GM23338 (cell line): Measurements from ENCODE around the gene UBE2D3. TPM values are rescaled to one million over a fixed set of nuclear protein-coding genes. Genes with fewer than 3 reads are reported as not detected.

Source experiments
- ATAC-seq: fragments of 200-7000 bp; cut with Tn5 transposase; 3 replicates; pipeline ENCODE4 v1.9.1; 2020
- DNase-seq: peaks from one replicate; pipeline ENCODE4 v3.0.0-alpha.2; 2015; ENCODE audit warnings: low spot score
- H2AFZ ChIP-seq: fragments of 200-600 bp; sonication (generic); 2 replicates; pipeline ENCODE4 v1.8.0; 2016; ENCODE audit warnings: antibody characterized with exemption, mild to moderate bottlenecking, moderate library complexity
- H3F3A ChIP-seq: fragments of 200-600 bp; sonication (generic); replicated peaks from 2 replicates; pipeline ENCODE4 v1.8.0; 2017; ENCODE audit warnings: antibody characterized with exemption, mixed run types, low read depth
- H3K27ac ChIP-seq: fragments of 200-600 bp; sonication (generic); 2 replicates; pipeline ENCODE4 v1.6.1; 2016; ENCODE audit warnings: low read depth
- H3K27me3 ChIP-seq: fragments of 200-600 bp; sonication (generic); 2 replicates; pipeline ENCODE4 v1.8.0; 2016; ENCODE audit warnings: mild to moderate bottlenecking, mixed run types, moderate library complexity; ENCODE audit not compliant: insufficient read depth
- H3K36me3 ChIP-seq: fragments of 200-600 bp; sonication (generic); 2 replicates; pipeline ENCODE4 v1.8.0; 2016; ENCODE audit warnings: mild to moderate bottlenecking; ENCODE audit not compliant: insufficient read depth
- H3K4me1 ChIP-seq: fragments of 200-600 bp; sonication (generic); 2 replicates; pipeline ENCODE4 v1.8.0; 2016; ENCODE audit warnings: mild to moderate bottlenecking, moderate library complexity; ENCODE audit not compliant: insufficient read depth
- H3K4me2 ChIP-seq: fragments of 200-600 bp; sonication (generic); 2 replicates; pipeline ENCODE4 v1.7.1; 2017; ENCODE audit warnings: mixed run types
- H3K4me3 ChIP-seq: fragments of 200-600 bp; sonication (generic); 2 replicates; pipeline ENCODE4 v1.6.1; 2016; ENCODE audit warnings: mixed run types
- H3K79me2 ChIP-seq: fragments of 200-600 bp; sonication (generic); replicated peaks from 2 replicates; pipeline ENCODE4 v1.8.0; 2017; ENCODE audit warnings: mild to moderate bottlenecking; ENCODE audit not compliant: insufficient read depth
- H3K9me2 ChIP-seq: fragments of 200-600 bp; sonication (generic); 2 replicates; pipeline ENCODE4 v1.8.0; 2017; ENCODE audit not compliant: insufficient read depth
- H4K20me1 ChIP-seq: fragments of 200-600 bp; sonication (generic); replicated peaks from 2 replicates; pipeline ENCODE4 v1.8.0; 2017; ENCODE audit warnings: mild to moderate bottlenecking; ENCODE audit not compliant: insufficient read depth
- H3K27ac Mint-ChIP-seq: 2 replicates; pipeline ENCODE4 v1.8.0; 2020; ENCODE audit warnings: inconsistent platforms, mild to moderate bottlenecking, moderate library complexity, mixed read lengths
- H3K27me3 Mint-ChIP-seq: 3 replicates; pipeline ENCODE4 v1.8.0; 2022; ENCODE audit warnings: low read depth, mild to moderate bottlenecking, moderate library complexity, mixed read lengths, inconsistent platforms; ENCODE audit not compliant: insufficient read depth, poor library complexity
- H3K36me3 Mint-ChIP-seq: 3 replicates; pipeline ENCODE4 v1.8.0; 2021; ENCODE audit warnings: low read depth, mild to moderate bottlenecking, inconsistent platforms, moderate library complexity, mixed read lengths
- H3K4me1 Mint-ChIP-seq: 3 replicates; pipeline ENCODE4 v1.8.0; 2020; ENCODE audit warnings: mild to moderate bottlenecking, inconsistent platforms, mixed read lengths
- H3K4me3 Mint-ChIP-seq: 3 replicates; pipeline ENCODE4 v1.8.0; 2021; ENCODE audit warnings: moderate library complexity, mild to moderate bottlenecking, inconsistent platforms, mixed read lengths
- H3K9me3 Mint-ChIP-seq: 3 replicates; pipeline ENCODE4 v1.8.0; 2020; ENCODE audit warnings: moderate library complexity, mild to moderate bottlenecking, inconsistent platforms, mixed read lengths
- CREB1 ChIP-seq: fragments of 250-450 bp; sonication (Bioruptor Pico); IDR thresholded peaks from 2 replicates; pipeline ENCODE4 v1.5.0; 2020; ENCODE audit warnings: low read depth, mild to moderate bottlenecking, moderate library complexity
- CTCF ChIP-seq, 2 experiments: fragments of 200-600 bp in 1 of 2; sonication (generic) in 1 of 2; conservative IDR thresholded peaks; 2 replicates each; pipeline versions ENCODE4 v1.5.1 to v1.6.1; 2016 to 2017; ENCODE audit warnings: antibody characterized with exemption in 2 of 2, low read depth in 2 of 2, mild to moderate bottlenecking in 2 of 2, moderate library complexity in 1 of 2
- ETS1 ChIP-seq: IDR thresholded peaks from 2 replicates; pipeline ENCODE4 v1.6.1; 2016; ENCODE audit warnings: antibody characterized with exemption
- EZH2 ChIP-seq: fragments of 200-600 bp; sonication (generic); IDR thresholded peaks from one replicate; pipeline ENCODE4 v1.8.0; 2017; ENCODE audit warnings: antibody characterized with exemption, mild to moderate bottlenecking, low read depth; ENCODE audit not compliant: unreplicated experiment
- EZH2phosphoT487 ChIP-seq: fragments of 200-600 bp; sonication (generic); IDR thresholded peaks from one replicate; pipeline ENCODE4 v1.8.1; 2018; ENCODE audit warnings: antibody characterized with exemption; ENCODE audit not compliant: unreplicated experiment
- JUNB ChIP-seq: IDR thresholded peaks from one replicate; pipeline ENCODE4 v1.6.1; 2016; ENCODE audit warnings: antibody characterized with exemption; ENCODE audit not compliant: unreplicated experiment
- NANOG ChIP-seq: IDR thresholded peaks from 2 replicates; pipeline ENCODE4 v1.6.1; 2016; ENCODE audit warnings: antibody characterized with exemption, borderline replicate concordance
- POLR2AphosphoS5 ChIP-seq: IDR thresholded peaks from 2 replicates; pipeline ENCODE4 v1.6.1; 2016; ENCODE audit warnings: antibody characterized with exemption, low read depth
- REST ChIP-seq: IDR thresholded peaks from one replicate; pipeline ENCODE4 v1.6.1; 2018; ENCODE audit warnings: antibody characterized with exemption; ENCODE audit not compliant: unreplicated experiment
- ZNF331 ChIP-seq: fragments of 250-450 bp; sonication (Bioruptor Pico); IDR thresholded peaks from 2 replicates; pipeline ENCODE4 v1.5.0; 2020; ENCODE audit warnings: low read depth, mild to moderate bottlenecking, moderate library complexity
- ZNF462 ChIP-seq: fragments of 250-450 bp; sonication (Bioruptor Pico); IDR thresholded peaks from 2 replicates; pipeline ENCODE4 v1.5.0; 2020; ENCODE audit warnings: mild to moderate bottlenecking, moderate library complexity
- polyA plus RNA-seq: library from polyadenylated mRNA; unstranded; fragments of >200 nt; fragmentation: Nextera tagmentation; extraction: Ambion mirVana; gene quantifications from 2 replicates; pipeline ENCODE4 v1.2.1, GENCODE V29; 2016
- total RNA-seq: library from RNA; depleted of rRNA; stranded (reverse); fragments of >200 nt; shearing (Covaris generic); gene quantifications from 2 replicates; pipeline ENCODE4 v1.2.3, GENCODE V29; 2014

UBE2D3 gene
- total and polyA plus RNA-seq, 2 experiments from 2014 or later = 250 to 498 TPM

GRCh38 chr4:102829803-102830202, 2.5 kb upstream of the UBE2D3 start (continued):
- TF ChIP-seq REST (no peak), EZH2 (no peak)

GRCh38 chr4:102828497-102828808, 1.1 kb upstream of the UBE2D3 start:
- Histone ChIP-seq H2AFZ (no peak overlapping the region), H3K4me2 (peak overlapping the region; percentile 72), H3K4me3 (peak overlapping the region; percentile 84), H3F3A (peaks cover 4% of the 10 kb centered on the region; the same call in 1 of the 2 replicates), H4K20me1 (peaks cover 15% of the 10 kb centered on the region), H3K27ac (peak overlapping the region; percentile 97), H3K9me2 (no peaks in the 10 kb centered on the region), H3K4me1 (peaks cover 56% of the 10 kb centered on the region), H3K36me3 (no peaks in the 10 kb centered on the region; the same call in 1 of the 2 replicates), H3K79me2 (peaks cover 56% of the 10 kb centered on the region), H3K27me3 (no peaks in the 10 kb centered on the region)
- Mint-ChIP-seq H3K4me1 (peaks cover 35% of the 10 kb centered on the region), H3K36me3 (peaks cover 5% of the 10 kb centered on the region; the same call in 2 of the 3 replicates), H3K4me3 (no peak overlapping the region), H3K27me3 (peaks cover 13% of the 10 kb centered on the region), H3K27ac (no peak overlapping the region), H3K9me3 (no peaks in the 10 kb centered on the region)
- ATAC-seq (peak; percentile 36; the same call in 2 of the 3 replicates), DNase-seq (no peak)
- TF ChIP-seq CTCF (conservative IDR thresholded peaks at IDR 0.05; ENCODE audit: low read depth in 2 of 2) = no peak
- no peak for TF ChIP-seq ZNF331
- no peak for TF ChIP-seq ETS1
- no peak for TF ChIP-seq EZH2phosphoT487
- TF ChIP-seq POLR2AphosphoS5 = no peak
- no peak for TF ChIP-seq EZH2
- no peak for TF ChIP-seq NANOG
- TF ChIP-seq CREB1 (CRISPR knock-in tag) = no peak
- TF ChIP-seq JUNB = no peak
- no peak for TF ChIP-seq ZNF462
